HEK293 (cell line): ENCODE data around the gene GRK2.
A peak's percentile ranks its signal among the peaks of the same experiment; 100 is the strongest.

Experiments
- CTCF ChIA-PET: fragments of 350-600 bp; formaldehyde crosslinking; extraction: SDS; loops from one replicate; lab custom pipeline; 2021; ENCODE audit warnings: antibody characterized with exemption; lab: Yijun Ruan, JAX
- POLR2A ChIA-PET: fragments of 300-600 bp; formaldehyde crosslinking; extraction: SDS; loops from one replicate; lab custom pipeline; 2020; ENCODE audit warnings: antibody characterized with exemption, inconsistent platforms; lab: Yijun Ruan, JAX
- H3K27ac ChIP-seq: fragments of 200-500 bp; sonication (Bioruptor generic); 2 replicates; pipeline ENCODE4 v1.5.1; 2014; ENCODE audit warnings: low read depth, low read length, control low read depth, inconsistent platforms; ENCODE audit errors: extremely low read depth
- H3K36me3 ChIP-seq, 2 experiments: fragments of 200-500 bp in 1 of 2; sonication (Bioruptor generic) in 1 of 2; 1 replicate in 1 of 2; 2 replicates in 1 of 2; pipeline ENCODE4 v1.5.1; 2014 to 2017; ENCODE audit warnings: inconsistent platforms in 2 of 2, low read length in 2 of 2; ENCODE audit not compliant: control insufficient read depth in 2 of 2, insufficient read depth in 1 of 2
- H3K4me1 ChIP-seq: fragments of 200-500 bp; sonication (Bioruptor generic); 2 replicates; pipeline ENCODE4 v1.5.1; 2014; ENCODE audit warnings: mild to moderate bottlenecking, low read length, inconsistent platforms; ENCODE audit not compliant: control insufficient read depth, insufficient read depth
- H3K4me3 ChIP-seq: 2 replicates; pipeline ENCODE4 v1.5.1; 2011; ENCODE audit warnings: low read depth, mild to moderate bottlenecking, control low read depth, low read length, moderate library complexity
- H3K9me3 ChIP-seq: fragments of 200-500 bp; sonication (Bioruptor generic); 2 replicates; pipeline ENCODE4 v1.5.1; 2014; ENCODE audit warnings: low read depth, low read length, inconsistent platforms; ENCODE audit not compliant: control insufficient read depth, insufficient read depth
- BCL11A ChIP-seq: fragments of 450-650 bp; formaldehyde crosslinking; IDR thresholded peaks from 2 replicates; pipeline ENCODE4 v1.5.1; 2016; ENCODE audit warnings: low read depth, missing biosample characterization, missing genetic modification characterization
- CTCF ChIP-seq: fragments of 450-650 bp; formaldehyde crosslinking; IDR thresholded peaks from 2 replicates; pipeline ENCODE4 v1.5.1; 2016; ENCODE audit warnings: missing biosample characterization, missing genetic modification characterization
- KLF9 ChIP-seq: fragments of 450-650 bp; formaldehyde crosslinking; IDR thresholded peaks from 2 replicates; pipeline ENCODE4 v1.5.1; 2016; ENCODE audit warnings: missing biosample characterization, missing genetic modification characterization, low read depth
- SALL2 ChIP-seq: fragments of 450-650 bp; formaldehyde crosslinking; IDR thresholded peaks from 2 replicates; pipeline ENCODE4 v1.5.0; 2017; ENCODE audit warnings: missing biosample characterization, mild to moderate bottlenecking, missing genetic modification characterization, borderline replicate concordance
- ZBTB17 ChIP-seq: fragments of 450-650 bp; formaldehyde crosslinking; IDR thresholded peaks from 2 replicates; pipeline ENCODE4 v1.5.1; 2016; ENCODE audit warnings: missing biosample characterization, missing genetic modification characterization
- ZBTB20 ChIP-seq: fragments of 450-650 bp; formaldehyde crosslinking; IDR thresholded peaks from 2 replicates; pipeline ENCODE4 v1.5.1; 2016; ENCODE audit warnings: missing biosample characterization, missing genetic modification characterization
- ZNF292 ChIP-seq: fragments of 450-650 bp; formaldehyde crosslinking; IDR thresholded peaks from 2 replicates; pipeline ENCODE4 v1.5.1; 2016; ENCODE audit warnings: low read depth, missing biosample characterization, missing genetic modification characterization, borderline replicate concordance
- ZNF311 ChIP-seq: fragments of 450-650 bp; formaldehyde crosslinking; IDR thresholded peaks from 2 replicates; pipeline ENCODE4 v1.5.1; 2017; ENCODE audit warnings: missing biosample characterization, missing genetic modification characterization, borderline replicate concordance
- ZNF549 ChIP-seq: fragments of 450-650 bp; IDR thresholded peaks from 2 replicates; pipeline ENCODE4 v1.5.1; 2018; ENCODE audit warnings: missing biosample characterization, missing genetic modification characterization, mild to moderate bottlenecking, inconsistent platforms, moderate library complexity
- ZNF645 ChIP-seq: fragments of 450-650 bp; formaldehyde crosslinking; IDR thresholded peaks from 2 replicates; pipeline ENCODE4; 2016; ENCODE audit warnings: missing biosample characterization, missing genetic modification characterization
- TF ChIP-seq, protein P1 (sequence below): fragments of 450-650 bp; formaldehyde crosslinking; IDR thresholded peaks from 2 replicates; pipeline ENCODE4 v1.5.1; 2016; ENCODE audit warnings: missing biosample characterization, missing genetic modification characterization
- TF ChIP-seq, protein P2 (sequence below): fragments of 450-650 bp; formaldehyde crosslinking; IDR thresholded peaks from 2 replicates; pipeline ENCODE4 v1.5.1; 2016; ENCODE audit warnings: missing biosample characterization, missing genetic modification characterization

The GRK2 gene

GRCh38 chr11:67300756-67301312 is 34.6 kb downstream of the GRK2 start:
- Histone ChIP-seq H3K4me3 (no peak overlapping the region), H3K27ac (no peak overlapping the region), H3K4me1 (no peaks in the 10 kb centered on the region), H3K9me3 (no peaks in the 10 kb centered on the region), H3K36me3 (peaks cover 6 to 48% of the 10 kb centered on the region in 2 experiments; a peak in 2 of 3 replicates)
- POLR2A ChIA-PET, result interaction anchor here (3.7 kb wide), 1 partner anchor 12 kb away, joined by 17 read pairs; the partner anchor contains the start of gene ANKRD13D
- CTCF ChIA-PET, result interaction anchor here (3.4 kb wide), 1 partner anchor 17 kb away, joined by 17 read pairs; no protein-coding TSS in a partner anchor
- no peak for TF ChIP-seq CTCF (tag by site-specific recombination)
- TF ChIP-seq ZBTB20, result no peak
- TF ChIP-seq ZNF549 (tag by site-specific recombination), result no peak
- TF ChIP-seq BCL11A (tag by site-specific recombination), result no peak
- TF ChIP-seq, protein P1, sequence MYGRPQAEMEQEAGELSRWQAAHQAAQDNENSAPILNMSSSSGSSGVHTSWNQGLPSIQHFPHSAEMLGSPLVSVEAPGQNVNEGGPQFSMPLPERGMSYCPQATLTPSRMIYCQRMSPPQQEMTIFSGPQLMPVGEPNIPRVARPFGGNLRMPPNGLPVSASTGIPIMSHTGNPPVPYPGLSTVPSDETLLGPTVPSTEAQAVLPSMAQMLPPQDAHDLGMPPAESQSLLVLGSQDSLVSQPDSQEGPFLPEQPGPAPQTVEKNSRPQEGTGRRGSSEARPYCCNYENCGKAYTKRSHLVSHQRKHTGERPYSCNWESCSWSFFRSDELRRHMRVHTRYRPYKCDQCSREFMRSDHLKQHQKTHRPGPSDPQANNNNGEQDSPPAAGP (tag by site-specific recombination), result no peak
- no peak for TF ChIP-seq KLF9 (tag by site-specific recombination)

- H3K27ac ChIP-seq, result no peak overlapping the region
- no peaks in the 10 kb centered on the region for H3K4me1 ChIP-seq
- H3K36me3 ChIP-seq, result peaks cover 2 to 42% of the 10 kb centered on the region in 2 experiments; a peak in 2 of 3 replicates
- POLR2A ChIA-PET, result interaction anchor here (3.7 kb wide), 1 partner anchor 12 kb away, joined by 17 read pairs; the partner anchor contains the start of gene ANKRD13D
- no peaks in the 10 kb centered on the region for H3K9me3 ChIP-seq
- CTCF ChIA-PET, result interaction anchor here (3.4 kb wide), 1 partner anchor 16 kb away, joined by 17 read pairs; no protein-coding TSS in a partner anchor
- H3K4me3 ChIP-seq, result no peak overlapping the region
- no peak for TF ChIP-seq ZNF645 (tag by site-specific recombination)
- TF ChIP-seq ZNF292 (tag by site-specific recombination), result no peak
- TF ChIP-seq SALL2 (tag by site-specific recombination), result no peak
- no peak for TF ChIP-seq ZNF311 (tag by site-specific recombination)
- TF ChIP-seq, protein P2, sequence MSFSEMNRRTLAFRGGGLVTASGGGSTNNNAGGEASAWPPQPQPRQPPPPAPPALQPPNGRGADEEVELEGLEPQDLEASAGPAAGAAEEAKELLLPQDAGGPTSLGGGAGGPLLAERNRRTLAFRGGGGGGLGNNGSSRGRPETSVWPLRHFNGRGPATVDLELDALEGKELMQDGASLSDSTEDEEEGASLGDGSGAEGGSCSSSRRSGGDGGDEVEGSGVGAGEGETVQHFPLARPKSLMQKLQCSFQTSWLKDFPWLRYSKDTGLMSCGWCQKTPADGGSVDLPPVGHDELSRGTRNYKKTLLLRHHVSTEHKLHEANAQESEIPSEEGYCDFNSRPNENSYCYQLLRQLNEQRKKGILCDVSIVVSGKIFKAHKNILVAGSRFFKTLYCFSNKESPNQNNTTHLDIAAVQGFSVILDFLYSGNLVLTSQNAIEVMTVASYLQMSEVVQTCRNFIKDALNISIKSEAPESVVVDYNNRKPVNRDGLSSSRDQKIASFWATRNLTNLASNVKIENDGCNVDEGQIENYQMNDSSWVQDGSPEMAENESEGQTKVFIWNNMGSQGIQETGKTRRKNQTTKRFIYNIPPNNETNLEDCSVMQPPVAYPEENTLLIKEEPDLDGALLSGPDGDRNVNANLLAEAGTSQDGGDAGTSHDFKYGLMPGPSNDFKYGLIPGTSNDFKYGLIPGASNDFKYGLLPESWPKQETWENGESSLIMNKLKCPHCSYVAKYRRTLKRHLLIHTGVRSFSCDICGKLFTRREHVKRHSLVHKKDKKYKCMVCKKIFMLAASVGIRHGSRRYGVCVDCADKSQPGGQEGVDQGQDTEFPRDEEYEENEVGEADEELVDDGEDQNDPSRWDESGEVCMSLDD (tag by site-specific recombination), result 0 out of 2 replicates have a peak, but pooled peaks have one; percentile 17
- TF ChIP-seq ZBTB17 (tag by site-specific recombination), result no peak
Observed at GRCh38 chr11:67301313-67301921, 35.1 kb downstream of the GRK2 start.
